HAP-1 (cell line): ENCODE measurements around the gene CTAG1B.

Experiments
- DNase-seq, 2 experiments: peaks; one replicate each; pipeline ENCODE4 v3.0.0-alpha.2; 2016 to 2020; ENCODE audit warnings: low spot score in 2 of 2
- H3K27me3 ChIP-seq: fragments of 250-450 bp; sonication (Bioruptor Pico); 2 replicates; pipeline ENCODE4 v1.5.1; 2020; ENCODE audit warnings: low read depth, mild to moderate bottlenecking, moderate library complexity
- H3K36me3 ChIP-seq: fragments of 250-450 bp; sonication (Bioruptor Pico); replicated peaks from 2 replicates; pipeline ENCODE4 v1.5.1; 2020; ENCODE audit warnings: mild to moderate bottlenecking
- H3K4me1 ChIP-seq: fragments of 250-450 bp; sonication (Bioruptor Pico); 2 replicates; pipeline ENCODE4 v1.5.1; 2020; ENCODE audit warnings: mild to moderate bottlenecking
- H3K4me3 ChIP-seq: fragments of 250-450 bp; sonication (Bioruptor Pico); 2 replicates; pipeline ENCODE4 v1.5.1; 2020; ENCODE audit warnings: mild to moderate bottlenecking, moderate library complexity
- H3K9me3 ChIP-seq: fragments of 250-450 bp; sonication (Bioruptor Pico); 2 replicates; pipeline ENCODE4 v1.5.1; 2020; ENCODE audit warnings: mild to moderate bottlenecking, moderate library complexity
- in situ Hi-C: fragments of 300-500 bp; cut with MboI; formaldehyde crosslinking; loops from 3 replicates; pipeline ENCODE4 v1.14.3; 2020; ENCODE audit warnings: low sequenced_read_pairs, inconsistent platforms, mixed read lengths

CTAG1B gene

GRCh38 chrX:154605566-154605965, 13.5 kb downstream of the CTAG1B start:
- in situ Hi-C loops, result no loop called here
- no peak for DNase-seq
- H3K4me1 ChIP-seq, result no peaks in the 10 kb centered on the region
- H3K36me3 ChIP-seq, result no peaks in the 10 kb centered on the region
- 0 out of 2 replicates have a peak, but pooled peaks cover 7% of the 10 kb centered on the region for H3K27me3 ChIP-seq
- H3K9me3 ChIP-seq, result no peaks in the 10 kb centered on the region
- no peak overlapping the region for H3K4me3 ChIP-seq

GRCh38 chrX:154603438-154604430, 15.3 kb downstream of the CTAG1B start:
- H3K36me3 ChIP-seq, result no peaks in the 10 kb centered on the region
- H3K4me3 ChIP-seq, result no peak overlapping the region
- in situ Hi-C loops, result no loop called here
- H3K9me3 ChIP-seq, result no peaks in the 10 kb centered on the region; the same call in 1 of the 2 replicates
- H3K4me1 ChIP-seq, result no peaks in the 10 kb centered on the region
- H3K27me3 ChIP-seq, result 0 out of 2 replicates have a peak, but pooled peaks cover 7% of the 10 kb centered on the region
- no peak for DNase-seq

- no peaks in the 10 kb centered on the region; the same call in 1 of the 2 replicates for H3K9me3 ChIP-seq
- in situ Hi-C loops, result no loop called here
- H3K27me3 ChIP-seq, result 0 out of 2 replicates have a peak, but pooled peaks cover 7% of the 10 kb centered on the region
- no peaks in the 10 kb centered on the region for H3K36me3 ChIP-seq
- no peak for DNase-seq
- no peak overlapping the region for H3K4me3 ChIP-seq
- no peaks in the 10 kb centered on the region for H3K4me1 ChIP-seq
These were observed 16.2 kb downstream of the CTAG1B start for GRCh38 chrX:154602766-154603437.

GRCh38 chrX:154602226-154602625, 16.9 kb downstream of the CTAG1B start:
- in situ Hi-C loops, result no loop called here
- DNase-seq, result no peak
- Histone ChIP-seq H3K9me3 (peaks cover 5% of the 10 kb centered on the region; the same call in 1 of the 2 replicates), H3K4me3 (no peak overlapping the region), H3K36me3 (no peaks in the 10 kb centered on the region), H3K4me1 (peaks cover under 1% of the 10 kb centered on the region; the same call in 1 of the 2 replicates), H3K27me3 (0 out of 2 replicates have a peak, but pooled peaks cover 7% of the 10 kb centered on the region)

GRCh38 chrX:154600759-154601374, 18.2 kb downstream of the CTAG1B start:
- H3K36me3 ChIP-seq, result no peaks in the 10 kb centered on the region
- DNase-seq, result no peak

GRCh38 chrX:154599531-154599930, 19.6 kb downstream of the CTAG1B start:
- Histone ChIP-seq H3K4me3 (no peak overlapping the region), H3K4me1 (peaks cover 14% of the 10 kb centered on the region), H3K36me3 (no peaks in the 10 kb centered on the region), H3K9me3 (peaks cover 6% of the 10 kb centered on the region), H3K27me3 (0 out of 2 replicates have a peak, but pooled peaks cover 4% of the 10 kb centered on the region)
- DNase-seq, result no peak
- in situ Hi-C loops, result loop anchor here (25.0 kb wide), 2 partner anchors 138 to 263 kb away; no protein-coding TSS in a partner anchor

More at GRCh38 chrX:154600759-154601374, 18.2 kb downstream of the CTAG1B start:
- 0 out of 2 replicates have a peak, but pooled peaks cover 4% of the 10 kb centered on the region for H3K27me3 ChIP-seq
- in situ Hi-C loops, result no loop called here
- H3K9me3 ChIP-seq, result peaks cover 6% of the 10 kb centered on the region; the same call in 1 of the 2 replicates
- peaks cover 11% of the 10 kb centered on the region for H3K4me1 ChIP-seq
- no peak overlapping the region for H3K4me3 ChIP-seq

GRCh38 chrX:154598656-154599055, 20.4 kb downstream of the CTAG1B start:
- peaks cover 6% of the 10 kb centered on the region for H3K9me3 ChIP-seq
- no peak overlapping the region for H3K4me3 ChIP-seq
- no peak for DNase-seq
- H3K27me3 ChIP-seq, result 0 out of 2 replicates have a peak, but pooled peaks cover 2% of the 10 kb centered on the region
- in situ Hi-C loops, result loop anchor here (25.0 kb wide), 2 partner anchors 139 to 264 kb away; no protein-coding TSS in a partner anchor
- H3K4me1 ChIP-seq, result peaks cover 14% of the 10 kb centered on the region
- H3K36me3 ChIP-seq, result no peaks in the 10 kb centered on the region

- DNase-seq, result peak in 1 of 2 experiments; percentile 15
- no peaks in the 10 kb centered on the region for H3K36me3 ChIP-seq
- in situ Hi-C loops, result loop anchor here (25.0 kb wide), 2 partner anchors 140 to 265 kb away; no protein-coding TSS in a partner anchor
These were observed 21.9 kb downstream of the CTAG1B start for GRCh38 chrX:154597221-154597620.

GRCh38 chrX:154596290-154596929, 22.7 kb downstream of the CTAG1B start:
- Histone ChIP-seq H3K27me3 (no peaks in the 10 kb centered on the region), H3K36me3 (no peaks in the 10 kb centered on the region), H3K9me3 (peaks cover 6% of the 10 kb centered on the region), H3K4me3 (no peak overlapping the region), H3K4me1 (peaks cover 14% of the 10 kb centered on the region)
- in situ Hi-C loops, result loop anchor here (25.0 kb wide), 2 partner anchors 141 to 266 kb away; no protein-coding TSS in a partner anchor
- DNase-seq, result peak; percentile 87 to 90

More at GRCh38 chrX:154597221-154597620, 21.9 kb downstream of the CTAG1B start:
- H3K9me3 ChIP-seq, result peaks cover 6% of the 10 kb centered on the region
- no peaks in the 10 kb centered on the region for H3K27me3 ChIP-seq
- H3K4me1 ChIP-seq, result peaks cover 14% of the 10 kb centered on the region
- no peak overlapping the region for H3K4me3 ChIP-seq

GRCh38 chrX:154595559-154596249, 23.4 kb downstream of the CTAG1B start:
- H3K9me3 ChIP-seq, result peaks cover 6% of the 10 kb centered on the region
- H3K27me3 ChIP-seq, result no peaks in the 10 kb centered on the region
- no peaks in the 10 kb centered on the region for H3K36me3 ChIP-seq
- H3K4me1 ChIP-seq, result peaks cover 14% of the 10 kb centered on the region
- H3K4me3 ChIP-seq, result no peak overlapping the region
- DNase-seq, result no peak
- in situ Hi-C loops, result loop anchor here (25.0 kb wide), 2 partner anchors 142 to 267 kb away; no protein-coding TSS in a partner anchor

- Histone ChIP-seq H3K9me3 (peaks cover 6% of the 10 kb centered on the region), H3K4me1 (peaks cover 14% of the 10 kb centered on the region), H3K4me3 (no peak overlapping the region), H3K27me3 (no peaks in the 10 kb centered on the region), H3K36me3 (no peaks in the 10 kb centered on the region)
- in situ Hi-C loops, result loop anchor here (25.0 kb wide), 2 partner anchors 143 to 268 kb away; no protein-coding TSS in a partner anchor
- no peak for DNase-seq
These were observed 24.6 kb downstream of the CTAG1B start for GRCh38 chrX:154594491-154594890.

- peaks cover 14% of the 10 kb centered on the region for H3K4me1 ChIP-seq
- no peak for DNase-seq
- in situ Hi-C loops, result loop anchor here (25.0 kb wide), 2 partner anchors 144 to 269 kb away; no protein-coding TSS in a partner anchor
- peaks cover 6% of the 10 kb centered on the region for H3K9me3 ChIP-seq
- no peaks in the 10 kb centered on the region for H3K27me3 ChIP-seq
- no peak overlapping the region for H3K4me3 ChIP-seq
- no peaks in the 10 kb centered on the region for H3K36me3 ChIP-seq
These were observed 25.9 kb downstream of the CTAG1B start for GRCh38 chrX:154593201-154593600.
